Stimulated activated effector memory CD8-positive, alpha-beta T cell treated with anti-CD3 and anti-CD28 coated beads, Interleukin-12 subunit alpha, Interleukin-12 subunit beta, amount 100 ng/mL, for 72 hours (primary cell): ENCODE results near the gene PLAC1.
A peak's percentile ranks its signal among the peaks of the same experiment; 100 is the strongest.

Experiments used
- ATAC-seq: fragments of 150-1000 bp; cut with Tn5 transposase; 2 replicates; pipeline ENCODE4 v1.10.0; 2021
- DNase-seq, 2 donors: peaks; one replicate each; pipeline ENCODE4 v3.0.0; 2021 to 2022; ENCODE audit warnings: low spot score in 2 of 2
- H3K27ac Mint-ChIP-seq: one replicate; pipeline ENCODE4 v1.8.0; 2022; ENCODE audit warnings: mild to moderate bottlenecking, mixed read lengths
- H3K36me3 Mint-ChIP-seq: one replicate; pipeline ENCODE4 v1.8.0; 2022; ENCODE audit warnings: mild to moderate bottlenecking, mixed read lengths
- H3K4me1 Mint-ChIP-seq: one replicate; pipeline ENCODE4 v1.8.0; 2022; ENCODE audit warnings: mixed read lengths
- H3K4me3 Mint-ChIP-seq: one replicate; pipeline ENCODE4 v1.8.0; 2022; ENCODE audit warnings: mild to moderate bottlenecking, mixed read lengths
- H3K9me3 Mint-ChIP-seq: one replicate; pipeline ENCODE4 v1.8.0; 2022; ENCODE audit warnings: mixed read lengths

PLAC1 gene

DNA sequence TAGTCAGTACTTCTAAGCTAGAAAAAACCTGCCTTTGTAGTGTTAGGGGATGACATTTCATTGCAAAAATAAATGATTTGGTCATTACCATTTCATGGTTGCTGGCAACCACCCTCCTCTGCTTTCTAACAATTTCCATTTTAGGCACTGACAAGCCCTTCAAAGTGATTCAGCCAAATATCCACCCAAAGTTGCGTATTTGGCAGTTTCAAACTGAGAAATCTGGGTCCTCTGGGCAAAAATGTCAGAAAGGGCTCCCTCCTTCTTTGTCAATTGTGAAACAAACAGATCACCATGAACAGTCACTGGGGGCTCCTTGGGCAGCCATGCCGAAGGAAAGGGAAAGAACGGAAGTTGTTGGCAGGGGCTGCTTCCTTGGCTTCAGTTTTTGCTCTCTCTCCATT is 33.0 kb downstream of the PLAC1 start:
- H3K9me3 Mint-ChIP-seq = no peaks in the 10 kb centered on the region
- peak; percentile 76 for ATAC-seq

DNA sequence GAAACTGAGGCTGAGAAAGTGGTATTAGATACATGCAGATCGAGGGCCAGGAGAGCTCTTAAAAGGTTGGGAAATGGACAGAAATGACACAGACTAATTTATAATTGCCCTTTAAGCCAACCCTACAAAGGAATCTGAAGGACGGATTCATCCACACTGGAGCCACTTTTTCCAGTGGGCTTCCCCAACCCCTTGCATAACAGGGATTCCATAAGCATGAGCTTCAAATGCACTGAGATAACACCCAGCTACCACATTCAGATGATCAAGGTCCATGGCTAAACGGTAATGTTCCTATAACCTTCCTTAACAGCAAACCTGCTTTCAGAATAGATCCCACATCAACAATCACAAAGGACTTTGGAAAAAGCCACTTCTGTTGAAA is 34.2 kb downstream of the PLAC1 start:
- Mint-ChIP-seq H3K4me3 (no peak overlapping the region), H3K9me3 (no peaks in the 10 kb centered on the region), H3K4me1 (peaks cover 5% of the 10 kb centered on the region), H3K36me3 (no peaks in the 10 kb centered on the region), H3K27ac (no peak overlapping the region)
- ATAC-seq (no peak), DNase-seq (no peak)

More for the DNA sequence above, 33.0 kb downstream of the PLAC1 start:
- no peaks in the 10 kb centered on the region for H3K36me3 Mint-ChIP-seq
- no peak overlapping the region for H3K27ac Mint-ChIP-seq
- H3K4me3 Mint-ChIP-seq = no peak overlapping the region
- DNase-seq = no peak
- peaks cover 5% of the 10 kb centered on the region for H3K4me1 Mint-ChIP-seq

DNA sequence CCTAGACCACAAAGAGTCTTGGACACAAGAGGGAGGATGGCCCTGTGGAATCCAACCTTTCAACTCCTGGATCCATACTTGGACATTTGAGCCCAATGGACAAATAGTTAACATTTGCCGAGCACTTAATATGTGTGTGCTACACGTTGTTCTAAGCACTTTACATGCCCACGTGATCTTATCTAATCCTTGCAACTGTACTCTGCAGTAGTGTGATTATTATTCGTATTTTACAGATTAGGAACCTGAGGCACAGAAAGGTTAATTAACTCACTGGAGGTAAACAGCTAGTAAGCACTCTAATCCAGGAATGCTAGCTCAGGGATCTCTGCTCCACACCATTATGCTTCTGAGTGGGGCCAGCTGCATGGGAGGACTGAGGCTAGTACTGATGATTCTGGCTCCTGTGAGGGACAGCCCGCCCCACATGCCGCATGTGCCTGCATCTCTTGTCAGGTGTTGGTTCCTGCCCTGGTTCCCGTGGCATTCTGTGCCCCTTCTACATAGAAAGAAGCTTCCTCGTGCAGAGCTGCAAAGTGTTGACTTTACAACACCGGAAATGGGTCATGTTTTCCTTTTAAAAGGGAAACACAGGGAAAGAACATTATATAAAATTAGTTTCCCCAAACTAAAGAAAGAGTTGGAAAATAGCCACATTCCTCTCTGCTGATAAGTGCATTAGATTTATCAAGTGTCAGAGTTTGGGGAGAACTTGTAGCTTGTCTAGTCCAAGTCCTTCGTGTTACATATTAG is 34.8 kb downstream of the PLAC1 start:
- ATAC-seq (no peak), DNase-seq (no peak)
- H3K9me3 Mint-ChIP-seq = no peaks in the 10 kb centered on the region
- no peaks in the 10 kb centered on the region for H3K36me3 Mint-ChIP-seq
- H3K4me3 Mint-ChIP-seq = no peak overlapping the region
- no peak overlapping the region for H3K27ac Mint-ChIP-seq
- peaks cover 5% of the 10 kb centered on the region for H3K4me1 Mint-ChIP-seq

DNA sequence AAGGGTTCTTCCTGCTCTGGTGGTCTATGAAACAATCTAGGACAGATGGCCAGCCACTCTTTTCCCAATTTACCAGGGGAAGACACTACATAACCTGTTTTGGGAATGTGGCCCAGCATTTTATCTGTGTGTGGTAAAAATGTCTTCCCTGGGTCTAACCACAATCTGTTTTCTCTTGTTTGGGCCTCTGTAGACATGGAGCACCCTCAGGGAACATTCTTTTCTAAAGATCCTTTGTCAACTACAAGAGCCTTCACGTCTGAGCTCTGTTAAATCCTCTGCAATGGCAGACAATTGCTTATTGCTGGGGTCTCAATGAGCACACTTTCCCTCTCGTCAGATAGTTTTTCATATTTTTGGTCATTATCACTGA is 35.5 kb downstream of the PLAC1 start:
- H3K4me1 Mint-ChIP-seq = peaks cover 5% of the 10 kb centered on the region
- no peaks in the 10 kb centered on the region for H3K9me3 Mint-ChIP-seq
- ATAC-seq = no peak
- H3K27ac Mint-ChIP-seq = no peak overlapping the region
- DNase-seq = no peak
- no peaks in the 10 kb centered on the region for H3K36me3 Mint-ChIP-seq
- H3K4me3 Mint-ChIP-seq = no peak overlapping the region

DNA sequence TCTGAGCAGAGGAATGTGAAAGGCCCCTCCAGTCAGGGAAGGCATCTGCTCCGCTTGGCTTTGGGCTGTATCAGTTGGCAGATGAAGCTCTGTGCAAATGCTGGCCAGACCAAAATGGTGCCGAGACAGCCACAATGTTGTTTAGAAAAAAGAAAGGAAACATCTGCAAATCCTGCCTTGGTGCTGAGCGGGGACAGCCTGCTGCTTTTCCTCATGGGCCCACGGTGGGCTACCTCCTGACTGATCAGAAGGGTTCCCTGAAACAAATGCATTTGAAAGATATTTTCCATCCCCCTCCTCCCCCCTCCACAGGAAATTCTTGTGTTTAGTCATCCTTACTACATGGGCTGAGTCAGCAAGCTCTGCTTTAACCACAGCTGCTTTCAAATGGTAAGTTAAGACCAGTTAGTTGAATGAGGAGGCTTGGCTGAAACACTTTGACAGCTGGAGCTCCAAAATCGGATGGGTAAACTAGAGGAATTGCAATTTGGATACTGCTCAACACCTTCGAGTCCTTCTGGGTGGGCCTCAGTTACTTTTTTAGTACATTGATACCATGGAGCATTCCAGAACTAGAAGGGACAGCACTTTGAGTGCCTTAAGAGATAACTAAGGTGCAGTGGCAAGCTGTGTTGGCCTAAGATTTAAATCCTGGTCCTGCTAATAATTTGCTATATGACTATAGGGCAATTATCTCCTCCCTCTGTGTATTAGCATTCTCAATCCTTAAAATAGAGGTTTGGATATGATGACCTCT is 36.0 kb downstream of the PLAC1 start:
- Mint-ChIP-seq H3K36me3 (no peaks in the 10 kb centered on the region), H3K4me3 (no peak overlapping the region), H3K4me1 (peaks cover 5% of the 10 kb centered on the region), H3K9me3 (no peaks in the 10 kb centered on the region), H3K27ac (no peak overlapping the region)
- ATAC-seq (peak; percentile 91), DNase-seq (peak in 1 of 2 donors; percentile 49)

DNA sequence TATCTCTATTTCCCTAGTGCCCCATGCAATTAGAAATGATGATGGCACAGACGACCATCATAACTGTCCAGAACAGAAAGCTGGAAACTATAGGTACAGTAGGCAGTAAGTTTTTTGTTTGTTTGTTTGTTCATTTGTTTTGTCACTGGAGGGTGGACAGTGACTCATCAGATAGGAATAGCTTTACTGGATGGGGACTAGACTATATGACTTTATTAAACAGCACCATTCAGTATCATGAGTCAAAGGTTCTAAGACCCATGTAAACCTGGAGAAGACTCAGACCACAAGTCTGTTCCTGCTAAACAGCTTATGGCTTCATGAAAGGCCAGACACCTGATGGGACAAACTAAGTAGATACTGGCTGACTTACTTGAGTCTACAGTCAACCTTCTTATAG is 38.4 kb downstream of the PLAC1 start:
- Mint-ChIP-seq H3K36me3 (no peaks in the 10 kb centered on the region), H3K4me1 (no peaks in the 10 kb centered on the region), H3K9me3 (no peaks in the 10 kb centered on the region), H3K4me3 (no peak overlapping the region), H3K27ac (no peak overlapping the region)
- DNase-seq (no peak), ATAC-seq (no peak)

DNA sequence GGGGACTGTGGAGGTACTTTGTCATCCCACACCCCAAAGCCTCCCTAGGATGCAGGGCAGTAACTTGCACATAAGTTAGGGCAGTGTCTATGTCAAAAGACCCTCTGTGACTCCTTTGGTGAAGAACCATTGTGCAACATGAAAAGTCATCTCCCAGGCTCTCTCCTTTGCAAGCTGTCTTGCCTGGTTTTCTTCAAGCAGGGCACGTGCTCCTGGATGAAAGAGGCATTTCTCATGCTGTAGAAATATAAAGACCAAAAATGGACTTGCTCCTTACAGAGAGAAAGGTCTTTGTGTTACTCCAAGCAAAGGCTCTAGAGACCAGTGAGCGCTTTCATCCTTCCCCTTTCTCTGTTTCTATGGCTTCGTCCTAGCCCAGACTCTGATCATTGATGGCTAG is 44.9 kb downstream of the PLAC1 start:
- no peaks in the 10 kb centered on the region for H3K9me3 Mint-ChIP-seq
- DNase-seq = no peak
- H3K4me3 Mint-ChIP-seq = no peak overlapping the region
- H3K27ac Mint-ChIP-seq = no peak overlapping the region
- no peaks in the 10 kb centered on the region for H3K36me3 Mint-ChIP-seq
- ATAC-seq = no peak
- no peaks in the 10 kb centered on the region for H3K4me1 Mint-ChIP-seq

DNA sequence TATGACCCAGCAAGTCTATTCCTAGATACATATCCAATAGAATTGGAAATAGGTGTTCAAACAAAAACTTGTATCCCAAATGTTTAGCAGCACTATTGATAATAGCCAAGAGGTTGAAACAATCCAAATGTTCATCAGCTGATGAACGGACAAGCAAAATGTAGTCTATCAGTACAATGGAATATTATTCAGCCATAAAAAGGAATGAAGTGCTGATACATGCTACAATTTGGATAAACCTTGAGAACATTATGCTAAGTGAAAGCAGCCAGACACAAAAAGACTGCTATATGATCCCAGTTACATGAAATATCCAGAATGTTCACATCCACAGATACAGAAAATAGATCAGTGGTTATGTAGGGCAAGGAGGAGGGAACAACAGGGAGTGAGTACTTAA is 50.1 kb downstream of the PLAC1 start:
- H3K27ac Mint-ChIP-seq = no peak overlapping the region
- H3K4me1 Mint-ChIP-seq = no peaks in the 10 kb centered on the region
- H3K4me3 Mint-ChIP-seq = no peak overlapping the region
- no peaks in the 10 kb centered on the region for H3K9me3 Mint-ChIP-seq
- no peak for DNase-seq
- ATAC-seq = no peak
- no peaks in the 10 kb centered on the region for H3K36me3 Mint-ChIP-seq

DNA sequence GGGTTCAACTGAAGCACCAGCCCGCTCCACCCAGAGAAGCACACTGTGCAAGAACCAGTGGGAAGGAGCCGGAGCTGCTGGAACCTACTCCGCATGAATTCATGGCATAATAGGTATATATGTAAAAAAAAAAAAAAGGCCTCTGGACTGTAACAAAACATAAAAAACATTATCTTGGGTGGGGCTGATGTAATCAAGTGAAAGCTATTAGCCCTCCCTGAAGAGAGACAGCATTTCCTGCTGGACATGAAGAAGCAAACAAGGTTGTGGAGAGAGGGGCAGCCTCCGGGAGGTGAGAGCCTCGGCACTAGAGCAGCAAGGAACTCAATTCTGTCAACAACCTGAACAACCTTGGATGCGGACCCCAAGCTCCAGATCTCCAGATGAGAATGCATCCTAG is 50.7 kb downstream of the PLAC1 start:
- H3K4me1 Mint-ChIP-seq = no peaks in the 10 kb centered on the region

DNA sequence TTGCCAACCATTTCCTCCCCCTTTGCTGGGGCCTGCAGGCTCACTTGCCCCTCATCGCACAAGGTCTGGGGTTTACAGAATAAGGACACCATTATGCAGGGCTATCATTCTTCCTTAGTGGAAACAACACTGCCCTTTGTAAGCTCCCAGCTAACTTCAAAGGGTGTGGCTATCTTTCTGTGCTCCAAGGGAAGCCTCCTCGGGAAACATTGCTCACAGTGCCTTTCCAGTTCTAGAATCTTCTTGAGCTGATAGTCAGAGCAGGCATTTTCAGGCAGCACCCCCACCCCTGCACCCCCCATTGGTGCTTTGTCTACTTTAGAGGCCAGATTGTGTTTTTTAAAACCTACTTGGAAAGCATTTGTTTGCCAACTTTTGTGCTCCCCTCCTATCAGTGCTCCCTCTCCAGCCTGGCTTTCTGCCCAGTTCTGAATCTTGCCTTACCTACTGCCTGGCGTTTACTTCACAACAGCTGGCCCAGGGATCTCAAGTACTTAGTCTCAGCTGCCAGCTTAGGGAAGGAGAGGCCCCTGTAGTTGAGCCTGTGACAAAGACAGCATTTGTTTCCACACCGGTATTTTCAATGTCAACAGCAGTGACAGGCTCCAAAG is 53.5 kb downstream of the PLAC1 start:
- Mint-ChIP-seq H3K27ac (no peak overlapping the region), H3K9me3 (peaks cover 4% of the 10 kb centered on the region), H3K4me3 (no peak overlapping the region), H3K4me1 (no peaks in the 10 kb centered on the region), H3K36me3 (no peaks in the 10 kb centered on the region)
- no peak for DNase-seq
- no peak for ATAC-seq

More for the DNA sequence above, 50.7 kb downstream of the PLAC1 start:
- DNase-seq (no peak), ATAC-seq (no peak)
- no peak overlapping the region for H3K27ac Mint-ChIP-seq
- H3K36me3 Mint-ChIP-seq = no peaks in the 10 kb centered on the region
- peaks cover 3% of the 10 kb centered on the region for H3K9me3 Mint-ChIP-seq
- H3K4me3 Mint-ChIP-seq = no peak overlapping the region

DNA sequence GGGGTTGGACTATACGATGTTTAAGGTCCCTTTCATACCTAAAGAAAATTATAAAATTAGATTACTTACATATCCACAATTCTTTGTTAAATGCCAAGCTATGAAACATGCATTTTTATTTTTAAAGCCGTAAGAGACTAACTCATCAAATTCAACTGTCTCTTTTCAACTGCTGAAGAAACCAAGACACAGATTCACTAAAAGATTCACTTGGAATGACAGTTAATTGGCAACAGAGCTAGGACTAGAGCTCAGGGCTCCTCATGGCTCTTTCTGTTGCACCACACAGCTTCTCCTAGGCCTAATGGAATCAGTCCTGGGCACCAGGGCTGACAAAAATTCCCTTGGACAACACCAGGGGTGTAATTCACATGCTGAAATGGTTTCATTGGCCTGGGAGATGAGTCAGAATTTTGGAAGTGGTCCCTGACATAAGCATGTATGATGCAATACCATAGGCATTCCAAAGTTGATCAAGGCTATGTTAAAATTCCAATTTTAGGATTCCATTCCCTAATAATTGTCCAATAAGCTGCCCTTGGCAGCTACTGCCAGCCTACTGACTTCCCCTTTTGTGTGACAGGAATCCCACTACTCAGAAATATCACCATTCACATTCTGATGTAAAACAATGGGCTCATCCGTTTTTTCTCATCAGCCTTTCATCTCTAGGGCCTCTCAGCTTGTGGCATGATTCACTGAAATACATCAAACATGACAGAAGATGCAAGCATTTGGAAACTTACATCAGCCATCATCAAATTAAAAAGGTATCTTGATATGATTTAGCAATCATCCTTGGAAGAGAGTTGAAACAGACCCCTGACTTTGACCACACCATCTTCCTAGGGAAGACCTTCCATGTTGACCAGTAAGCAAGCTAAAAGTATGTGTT is 54.2 kb downstream of the PLAC1 start:
- Mint-ChIP-seq H3K4me3 (no peak overlapping the region), H3K36me3 (no peaks in the 10 kb centered on the region)
- no peak for DNase-seq

DNA sequence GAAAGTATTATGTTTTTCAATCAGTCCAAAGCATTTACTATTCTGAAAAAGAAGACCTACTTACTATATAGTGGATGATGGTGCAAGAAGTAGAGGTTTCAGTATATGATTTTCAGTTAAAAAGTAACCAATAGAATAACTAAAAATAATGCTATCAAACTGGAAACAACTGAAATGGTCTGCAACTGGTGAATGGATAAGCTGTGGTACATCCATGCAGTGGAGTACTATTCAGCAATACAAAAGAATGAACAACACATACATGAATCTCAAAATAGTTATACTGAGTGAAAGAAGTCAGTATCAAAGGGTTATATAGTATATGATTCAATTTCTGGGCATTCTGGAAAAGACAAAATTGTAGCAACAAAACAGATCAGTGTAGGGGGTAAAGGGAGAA is 55.9 kb downstream of the PLAC1 start:
- no peak for ATAC-seq
- H3K9me3 Mint-ChIP-seq = peaks cover 4% of the 10 kb centered on the region
- H3K27ac Mint-ChIP-seq = no peak overlapping the region
- DNase-seq = no peak
- H3K4me3 Mint-ChIP-seq = no peak overlapping the region
- H3K36me3 Mint-ChIP-seq = no peaks in the 10 kb centered on the region
- no peaks in the 10 kb centered on the region for H3K4me1 Mint-ChIP-seq

More for the DNA sequence above, 54.2 kb downstream of the PLAC1 start:
- H3K4me1 Mint-ChIP-seq = no peaks in the 10 kb centered on the region
- no peak for ATAC-seq
- H3K9me3 Mint-ChIP-seq = peaks cover 4% of the 10 kb centered on the region
- H3K27ac Mint-ChIP-seq = no peak overlapping the region

DNA sequence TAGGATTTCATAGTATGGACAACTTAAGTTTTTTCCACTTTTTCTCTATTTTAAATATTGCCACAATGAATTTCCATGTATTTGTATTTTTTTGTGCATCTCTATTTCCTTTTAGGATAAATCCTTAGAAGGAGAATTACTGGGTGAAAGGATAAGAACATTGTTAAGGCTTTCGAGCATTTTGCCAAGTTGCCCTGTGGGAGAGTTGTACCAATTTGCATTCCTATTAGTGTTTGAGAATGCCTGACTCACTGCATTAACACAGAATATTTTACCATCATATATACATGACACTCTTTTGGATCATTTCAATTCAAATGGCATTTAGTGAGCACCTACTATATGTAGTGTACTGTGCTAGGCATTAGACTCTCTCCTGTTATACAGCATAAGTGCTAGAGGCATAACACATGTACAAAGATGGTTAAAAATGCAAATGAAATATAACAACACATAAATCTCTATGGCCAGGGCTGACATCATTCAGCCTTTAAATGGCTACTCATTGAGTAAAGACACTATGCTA is 57.0 kb downstream of the PLAC1 start:
- H3K27ac Mint-ChIP-seq = no peak overlapping the region
- H3K4me3 Mint-ChIP-seq = no peak overlapping the region
- DNase-seq (no peak), ATAC-seq (no peak)
- H3K9me3 Mint-ChIP-seq = peaks cover 7% of the 10 kb centered on the region
- no peaks in the 10 kb centered on the region for H3K4me1 Mint-ChIP-seq
- H3K36me3 Mint-ChIP-seq = no peaks in the 10 kb centered on the region

DNA sequence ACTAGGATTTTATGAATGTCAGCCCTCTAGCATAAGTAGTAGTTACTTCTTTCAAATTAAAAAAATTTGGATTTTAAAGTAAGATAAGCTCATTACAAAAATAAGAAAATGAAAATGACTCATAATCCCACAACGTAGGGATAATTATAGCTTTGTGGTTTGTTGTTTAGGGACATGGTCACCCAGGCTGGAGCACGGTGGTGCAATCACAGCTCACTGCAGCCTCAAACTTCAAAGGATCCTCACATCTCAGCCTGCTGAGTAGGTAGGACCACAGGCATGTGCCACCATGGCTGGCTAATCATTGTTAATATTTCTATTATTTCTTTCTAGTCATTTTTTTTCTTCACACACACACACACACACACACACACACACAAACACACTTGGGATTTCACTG is 57.6 kb downstream of the PLAC1 start:
- H3K9me3 Mint-ChIP-seq = peaks cover 7% of the 10 kb centered on the region
- no peak overlapping the region for H3K27ac Mint-ChIP-seq
- no peaks in the 10 kb centered on the region for H3K4me1 Mint-ChIP-seq
- no peak for DNase-seq
- H3K36me3 Mint-ChIP-seq = no peaks in the 10 kb centered on the region
- H3K4me3 Mint-ChIP-seq = no peak overlapping the region
- ATAC-seq = no peak
